SW 1271 (cell line): ENCODE data around the gene LSG1.

Experiments
- DNase-seq, 2 experiments: peaks; one replicate each; lab custom pipeline; 2025; lab: John Stamatoyannopoulos, UW

LSG1 gene

GRCh38 chr3:194671900-194672808 lies at the start of gene LSG1:
LSG1 (minus strand) TSS chr3:194672191; CDS start chr3:194672162, 29 bp downstream.
- peak; percentile 88 to 97 for DNase-seq

GRCh38 chr3:194720048-194720447 lies 48.1 kb upstream of the LSG1 start:
- no peak for DNase-seq

- DNase-seq: no peak
Observed at GRCh38 chr3:194718079-194718478, 46.1 kb upstream of the LSG1 start.

GRCh38 chr3:194715022-194715800 lies 43.2 kb upstream of the LSG1 start:
- DNase-seq: no peak

GRCh38 chr3:194714564-194714963 lies 42.6 kb upstream of the LSG1 start:
- DNase-seq: no peak

- DNase-seq: no peak
Observed at GRCh38 chr3:194714137-194714455, 42.1 kb upstream of the LSG1 start.

- no peak for DNase-seq
Observed at GRCh38 chr3:194713299-194714136, 41.5 kb upstream of the LSG1 start.

- DNase-seq: peak; percentile 12 to 49
Observed at GRCh38 chr3:194711913-194712312, 39.9 kb upstream of the LSG1 start.

GRCh38 chr3:194711286-194711685 lies 39.3 kb upstream of the LSG1 start:
- no peak for DNase-seq

- DNase-seq: no peak
Observed at GRCh38 chr3:194707147-194707540, 35.2 kb upstream of the LSG1 start.

- DNase-seq: no peak
Observed at GRCh38 chr3:194705761-194706160, 33.8 kb upstream of the LSG1 start.

GRCh38 chr3:194705227-194705626 lies 33.2 kb upstream of the LSG1 start:
- no peak for DNase-seq

- DNase-seq: no peak
Observed at GRCh38 chr3:194702545-194702944, 30.6 kb upstream of the LSG1 start.

GRCh38 chr3:194696702-194697101 lies 24.7 kb upstream of the LSG1 start:
- no peak for DNase-seq

GRCh38 chr3:194691481-194692283 lies 19.7 kb upstream of the LSG1 start:
- no peak for DNase-seq

GRCh38 chr3:194690501-194691372 lies 18.7 kb upstream of the LSG1 start:
- DNase-seq: no peak

- no peak for DNase-seq
Observed at GRCh38 chr3:194689493-194689944, 17.5 kb upstream of the LSG1 start.

GRCh38 chr3:194688946-194689345 lies 17.0 kb upstream of the LSG1 start:
- DNase-seq: no peak

- peak in 1 of 2 experiments; percentile 19 for DNase-seq
Observed at GRCh38 chr3:194688200-194688740, 16.3 kb upstream of the LSG1 start.

- peak; percentile 59 to 77 for DNase-seq
Observed at GRCh38 chr3:194687638-194688199, 15.7 kb upstream of the LSG1 start.
